ENCODE results near the gene IFT122.

DNA sequence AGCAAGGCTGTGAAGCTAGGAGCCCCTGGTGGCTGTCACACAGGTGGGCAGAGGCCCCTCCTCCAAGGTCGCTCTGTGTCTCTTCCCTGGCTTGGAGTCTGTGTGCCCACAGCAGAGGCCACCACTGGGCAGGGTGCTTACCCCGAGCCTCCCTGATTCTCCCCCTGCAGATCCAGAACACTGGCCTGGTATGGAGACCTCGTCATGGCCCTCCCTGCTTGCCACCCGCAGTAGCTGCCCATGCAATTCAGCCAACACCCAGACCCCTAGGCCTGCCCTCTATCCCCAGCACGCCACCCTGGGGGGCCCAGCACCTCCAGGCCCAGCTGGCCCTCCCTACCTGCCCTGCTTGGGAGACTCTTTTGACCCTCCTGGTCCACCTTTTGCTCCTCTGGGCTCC is 82.9 kb downstream of the IFT122 start:
- TF ChIP-seq, protein P1, sequence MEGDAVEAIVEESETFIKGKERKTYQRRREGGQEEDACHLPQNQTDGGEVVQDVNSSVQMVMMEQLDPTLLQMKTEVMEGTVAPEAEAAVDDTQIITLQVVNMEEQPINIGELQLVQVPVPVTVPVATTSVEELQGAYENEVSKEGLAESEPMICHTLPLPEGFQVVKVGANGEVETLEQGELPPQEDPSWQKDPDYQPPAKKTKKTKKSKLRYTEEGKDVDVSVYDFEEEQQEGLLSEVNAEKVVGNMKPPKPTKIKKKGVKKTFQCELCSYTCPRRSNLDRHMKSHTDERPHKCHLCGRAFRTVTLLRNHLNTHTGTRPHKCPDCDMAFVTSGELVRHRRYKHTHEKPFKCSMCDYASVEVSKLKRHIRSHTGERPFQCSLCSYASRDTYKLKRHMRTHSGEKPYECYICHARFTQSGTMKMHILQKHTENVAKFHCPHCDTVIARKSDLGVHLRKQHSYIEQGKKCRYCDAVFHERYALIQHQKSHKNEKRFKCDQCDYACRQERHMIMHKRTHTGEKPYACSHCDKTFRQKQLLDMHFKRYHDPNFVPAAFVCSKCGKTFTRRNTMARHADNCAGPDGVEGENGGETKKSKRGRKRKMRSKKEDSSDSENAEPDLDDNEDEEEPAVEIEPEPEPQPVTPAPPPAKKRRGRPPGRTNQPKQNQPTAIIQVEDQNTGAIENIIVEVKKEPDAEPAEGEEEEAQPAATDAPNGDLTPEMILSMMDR (IDR thresholded peaks at IDR 0.05), result no peak
- TF ChIP-seq POLR2A (IDR thresholded peaks at IDR 0.05) (no peak), POLR2AphosphoS5 (IDR thresholded peaks at IDR 0.05) (no peak)
